Right ventricle myocardium inferior (tissue), 1 donor: ENCODE measurements around the gene CLCN7. TPM values are rescaled to one million over a fixed set of nuclear protein-coding genes. Genes with fewer than 3 reads are reported as not detected.
"Not testable (repeated sequence)": the region's sequence is repeated elsewhere in the genome, so short reads cannot be mapped to it uniquely, and the experiment has no call there.

Source experiments
- ATAC-seq: fragments of 200-7000 bp; cut with Tn5 transposase; one replicate; pipeline ENCODE4 v1.9.1; 2020; ENCODE audit warnings: mild to moderate bottlenecking, moderate library complexity
- DNase-seq: peaks from one replicate; pipeline ENCODE4 v3.0.0; 2021; ENCODE audit errors: missing footprints
- intact Hi-C: fragments of 100-400 bp; cut with DNase I; formaldehyde crosslinking; loops from one replicate; pipeline ENCODE4 v1.11.0; 2022
- total RNA-seq: library from RNA; stranded (reverse); fragmentation: NEBNext Ultra II Directional; extraction: Animal tissue kit (Norgen Biotek cat#: 25700); gene quantifications from one replicate; pipeline ENCODE4 v1.2.1, GENCODE V29; 2021
- donor health status: DM: no; HTN: yes; CAD: no; lungs with severe emphysema.

Gene CLCN7
- total RNA-seq, 1 donor from 2014 or later, result 49.5 TPM

DNA sequence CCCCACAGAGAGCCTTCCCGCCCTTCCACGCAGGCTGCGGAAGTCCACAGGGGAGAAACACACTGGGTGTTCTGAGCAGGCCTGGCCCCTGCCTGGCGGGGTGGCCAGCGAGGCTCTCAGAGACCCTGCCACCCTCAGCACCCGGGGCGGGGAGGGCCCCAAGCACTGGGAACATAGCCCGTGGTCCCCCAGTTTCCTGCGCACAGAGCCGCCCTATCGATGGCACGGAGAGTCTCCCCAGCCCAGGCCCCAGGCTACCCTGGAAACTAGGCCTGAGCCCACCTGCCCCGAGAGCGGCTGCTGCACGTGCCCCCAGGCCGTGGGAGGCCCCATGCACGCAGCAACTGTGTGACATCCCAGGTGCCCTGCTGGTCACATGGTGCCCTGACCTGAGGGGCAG, 20.3 kb downstream of the CLCN7 start:
- no peak for ATAC-seq
- intact Hi-C loops, result no loop called here
- peak; percentile 62 for DNase-seq

DNA sequence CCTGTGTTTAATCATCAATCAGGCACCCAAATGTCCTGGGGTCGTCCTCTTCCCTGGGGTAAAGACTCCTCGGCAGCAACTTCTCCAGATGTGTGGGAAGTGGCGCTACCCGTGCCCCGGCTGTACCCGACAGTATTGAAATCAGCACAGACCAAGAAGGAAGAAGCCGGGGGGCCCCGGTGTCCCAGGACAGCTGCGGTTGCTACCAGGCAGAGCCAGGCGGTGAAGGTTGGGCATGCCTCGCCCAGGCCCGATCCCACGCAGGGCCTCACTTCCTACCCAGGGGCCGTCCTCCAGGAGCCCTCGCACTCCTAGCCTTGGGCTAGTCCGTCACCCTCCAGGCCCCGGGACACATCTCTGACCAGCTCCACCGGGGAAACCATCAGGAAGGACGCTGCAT, 21.5 kb downstream of the CLCN7 start:
- intact Hi-C loops, result no loop called here
- DNase-seq, result no peak
- ATAC-seq, result no peak

DNA sequence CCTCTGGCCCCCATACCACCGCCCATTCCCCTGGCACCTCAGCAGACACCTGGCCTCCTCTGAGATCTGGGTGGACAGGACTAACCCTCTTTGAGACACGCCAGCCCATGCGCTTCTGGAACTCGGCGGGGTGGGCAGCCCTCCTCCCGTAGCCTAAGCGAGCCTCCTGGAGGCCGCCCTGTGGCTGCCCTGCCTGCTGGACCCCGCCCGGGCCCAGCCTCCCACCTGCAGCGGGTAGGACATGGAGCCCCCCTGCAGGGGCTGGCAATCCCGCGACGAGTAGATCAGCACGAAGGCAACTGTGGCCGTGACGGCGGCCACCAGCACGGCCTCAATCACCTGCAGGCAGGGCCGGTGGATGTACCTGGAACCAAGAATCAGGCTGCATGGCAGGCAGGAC, 22.3 kb downstream of the CLCN7 start:
- DNase-seq, result peak; percentile 53
- no peak for ATAC-seq
- intact Hi-C loops, result no loop called here

DNA sequence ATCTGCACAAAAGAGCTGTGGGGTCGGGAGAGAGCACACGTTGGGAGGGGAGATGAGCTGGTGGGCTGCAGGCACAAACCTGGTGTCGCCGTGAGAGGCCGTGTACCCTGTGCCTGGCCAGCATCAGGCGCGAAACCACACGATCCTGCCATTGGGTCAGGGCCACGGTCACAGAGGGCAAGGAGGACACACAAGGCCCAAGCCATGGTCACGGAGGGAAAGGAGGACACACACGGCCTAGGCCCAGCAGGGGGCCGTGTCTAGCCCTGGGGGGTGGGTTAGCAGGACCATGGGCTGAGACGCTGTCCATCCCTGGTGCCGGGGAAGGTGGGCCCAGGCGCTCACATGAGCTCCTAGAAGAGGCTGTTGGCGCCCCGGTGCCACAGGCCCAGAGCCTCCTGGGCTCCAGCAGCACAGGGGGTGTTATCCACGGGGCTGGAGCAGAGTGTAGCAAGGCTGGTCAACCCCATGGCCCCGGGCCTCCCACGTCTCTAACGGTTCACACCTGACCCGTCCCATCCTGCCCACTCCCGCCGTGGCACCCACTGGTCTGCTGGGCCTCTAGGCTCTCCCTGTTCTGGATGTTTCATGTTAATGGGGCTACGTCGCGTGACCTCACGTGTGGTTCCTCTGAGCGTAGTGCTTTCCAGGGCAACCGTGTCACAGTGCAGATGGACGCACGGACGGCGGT, 23.0 kb downstream of the CLCN7 start:
- intact Hi-C loops, result no loop called here
- peak; percentile 58 for DNase-seq
- no peak for ATAC-seq

DNA sequence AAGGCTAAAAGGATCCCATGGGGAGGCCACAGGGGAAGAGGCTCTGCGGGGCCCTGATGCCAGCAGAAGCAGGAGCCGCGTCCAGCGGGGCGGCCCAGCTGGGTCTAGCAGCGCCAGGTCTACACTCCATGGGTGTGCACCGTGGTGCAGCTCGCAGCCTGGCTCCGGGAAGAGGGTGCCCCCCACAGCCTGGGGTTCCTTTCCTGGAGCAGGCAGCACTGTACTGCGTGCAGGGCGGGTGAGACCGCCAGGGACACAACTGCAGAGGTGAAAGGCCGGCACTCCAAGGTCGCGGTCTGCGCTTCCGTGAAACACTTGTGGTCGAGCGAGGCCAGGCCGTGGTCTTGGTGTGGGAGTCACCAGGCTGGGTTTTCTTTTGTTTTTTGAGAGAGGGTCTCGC, 24.0 kb downstream of the CLCN7 start:
- ATAC-seq, result no peak
- intact Hi-C loops, result no loop called here
- no peak for DNase-seq

DNA sequence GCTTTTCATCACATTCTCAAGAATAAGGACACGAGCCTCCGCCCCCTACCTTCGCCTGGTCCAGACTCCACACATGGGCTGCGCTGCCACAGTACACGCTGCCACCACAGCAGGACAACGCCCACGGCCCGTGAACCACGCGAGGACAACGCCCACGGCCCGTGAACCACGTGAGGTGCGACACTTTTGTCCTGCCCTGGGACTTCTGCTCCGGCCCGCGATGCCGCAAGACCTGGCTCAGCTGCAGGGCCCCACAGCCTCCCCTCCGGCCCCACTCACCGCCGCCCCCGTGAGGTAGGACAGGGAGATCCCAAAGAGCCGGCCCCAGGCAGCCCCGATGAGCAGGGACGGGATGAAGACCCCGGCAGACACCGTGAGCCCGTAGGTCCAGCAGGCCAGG, 24.6 kb downstream of the CLCN7 start:
- DNase-seq (no peak), ATAC-seq (no peak)
- intact Hi-C loops, result no loop called here

DNA sequence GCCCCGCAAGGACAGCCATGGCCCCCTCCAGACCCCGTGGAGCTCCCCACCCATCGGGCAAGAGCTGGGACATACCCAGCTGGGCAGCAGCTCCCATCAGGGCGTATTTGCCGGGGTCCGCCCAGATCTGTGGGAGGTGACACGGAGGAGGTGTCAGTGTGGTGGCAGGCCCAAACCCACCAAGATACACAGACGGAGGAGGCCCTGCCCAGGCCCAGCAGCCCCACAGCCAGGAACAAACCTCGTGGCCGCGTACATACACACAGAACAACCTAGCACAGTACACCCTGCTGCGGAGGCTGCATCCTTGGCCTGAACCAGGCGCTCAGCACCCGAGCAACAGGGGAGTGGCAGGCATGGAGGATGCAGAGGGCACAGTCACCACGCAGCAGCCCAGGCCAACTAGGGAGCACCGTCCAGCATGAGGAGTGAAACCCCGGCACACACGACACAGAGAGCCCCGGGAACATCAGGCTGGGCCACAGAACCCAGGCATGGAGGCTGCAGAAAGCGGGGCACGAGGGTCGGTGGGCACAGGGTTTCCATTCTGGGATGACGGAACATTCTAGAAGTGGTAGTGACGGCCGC, 25.5 kb downstream of the CLCN7 start:
- intact Hi-C loops, result no loop called here
- DNase-seq, result no peak
- no peak for ATAC-seq

DNA sequence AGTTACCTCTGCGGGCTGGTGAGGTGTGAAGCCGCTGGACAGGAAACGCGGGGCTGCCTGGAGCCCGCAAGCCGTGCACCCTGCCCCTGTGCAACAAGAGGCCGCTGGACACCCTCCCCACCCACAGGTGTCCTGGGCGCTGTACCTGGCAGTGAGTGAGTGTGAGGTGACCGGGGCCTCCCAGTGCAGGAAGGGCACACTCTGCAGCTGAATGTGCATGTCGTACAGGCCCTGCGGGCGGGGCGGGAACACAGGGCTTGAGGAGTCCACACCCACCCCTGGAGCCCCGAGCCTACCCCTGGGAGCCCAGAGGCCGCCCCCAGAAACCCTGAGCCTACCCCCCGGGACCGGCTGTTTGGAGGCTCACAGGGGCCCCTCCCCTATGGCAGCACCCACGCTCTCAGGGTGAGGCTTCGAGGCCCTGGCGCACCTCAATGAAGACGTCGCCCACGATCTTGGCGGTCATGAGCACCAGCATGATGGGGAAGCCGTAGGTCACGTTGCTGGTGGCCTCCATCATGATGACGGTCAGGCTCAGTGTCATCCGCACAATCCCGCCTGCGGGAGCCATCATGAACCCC, 26.2 kb downstream of the CLCN7 start:
- no peak for ATAC-seq
- peak; percentile 63 for DNase-seq
- intact Hi-C loops, result no loop called here

DNA sequence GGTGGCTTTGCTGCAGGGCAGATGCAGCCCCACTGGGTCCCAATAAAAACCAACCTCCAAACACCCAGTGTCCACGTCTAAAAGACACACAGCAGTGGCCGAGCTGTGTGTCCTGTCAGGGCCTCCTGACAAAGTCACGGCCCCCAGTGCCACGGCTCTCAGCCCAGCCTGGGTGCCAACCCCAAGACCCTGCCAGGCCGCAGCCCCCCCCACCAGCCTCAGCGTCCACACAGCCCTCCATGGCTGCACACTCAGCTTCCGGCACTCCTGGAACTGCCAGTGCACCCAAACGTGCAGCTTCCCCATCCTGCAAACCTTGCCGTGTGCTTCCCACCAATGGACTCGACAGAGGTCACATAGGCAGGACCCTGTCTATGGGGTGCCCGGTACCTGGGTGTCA, 26.9 kb downstream of the CLCN7 start:
- ATAC-seq (no peak), DNase-seq (no peak)
- intact Hi-C loops, result no loop called here

DNA sequence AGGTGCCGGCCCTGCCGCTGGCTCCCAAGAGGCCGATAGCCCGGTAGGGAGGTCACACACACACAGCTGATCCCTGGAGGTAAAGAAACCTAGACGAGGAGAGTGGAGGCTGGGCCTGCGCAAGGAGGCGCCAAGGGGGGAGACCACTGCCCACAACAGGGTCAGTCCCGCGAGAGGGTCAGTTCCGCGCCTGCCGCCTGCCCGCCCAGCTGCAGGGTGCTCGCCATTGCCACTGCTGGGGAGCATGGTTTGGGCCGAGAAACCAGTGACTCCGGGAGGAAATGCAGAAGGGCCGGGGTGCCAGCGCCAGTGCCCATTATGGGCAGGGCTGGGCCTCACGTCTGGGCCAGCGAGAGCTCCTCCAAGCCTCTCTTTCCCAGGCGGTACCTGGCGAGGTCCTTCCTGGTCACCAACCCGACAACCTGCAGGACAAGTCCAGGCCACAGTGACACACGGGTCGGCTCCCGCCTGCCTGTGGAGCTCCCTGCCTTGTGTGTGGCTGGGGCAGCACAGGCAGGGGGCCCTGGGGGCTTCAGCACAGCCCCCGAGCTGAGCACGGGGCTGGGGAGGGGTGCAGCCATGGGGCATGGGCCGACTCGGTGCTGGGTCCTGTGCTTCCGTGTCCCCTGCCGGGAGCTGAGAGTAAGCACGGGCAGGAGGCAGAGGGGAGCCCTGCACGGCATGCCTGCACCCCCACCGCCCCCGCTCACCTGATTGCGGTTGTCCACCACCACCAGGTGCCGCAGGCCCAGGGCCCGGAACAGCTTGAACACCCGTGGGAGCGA, 28.3 kb downstream of the CLCN7 start:
- no peak for DNase-seq
- intact Hi-C loops, result no loop called here
- no peak for ATAC-seq

DNA sequence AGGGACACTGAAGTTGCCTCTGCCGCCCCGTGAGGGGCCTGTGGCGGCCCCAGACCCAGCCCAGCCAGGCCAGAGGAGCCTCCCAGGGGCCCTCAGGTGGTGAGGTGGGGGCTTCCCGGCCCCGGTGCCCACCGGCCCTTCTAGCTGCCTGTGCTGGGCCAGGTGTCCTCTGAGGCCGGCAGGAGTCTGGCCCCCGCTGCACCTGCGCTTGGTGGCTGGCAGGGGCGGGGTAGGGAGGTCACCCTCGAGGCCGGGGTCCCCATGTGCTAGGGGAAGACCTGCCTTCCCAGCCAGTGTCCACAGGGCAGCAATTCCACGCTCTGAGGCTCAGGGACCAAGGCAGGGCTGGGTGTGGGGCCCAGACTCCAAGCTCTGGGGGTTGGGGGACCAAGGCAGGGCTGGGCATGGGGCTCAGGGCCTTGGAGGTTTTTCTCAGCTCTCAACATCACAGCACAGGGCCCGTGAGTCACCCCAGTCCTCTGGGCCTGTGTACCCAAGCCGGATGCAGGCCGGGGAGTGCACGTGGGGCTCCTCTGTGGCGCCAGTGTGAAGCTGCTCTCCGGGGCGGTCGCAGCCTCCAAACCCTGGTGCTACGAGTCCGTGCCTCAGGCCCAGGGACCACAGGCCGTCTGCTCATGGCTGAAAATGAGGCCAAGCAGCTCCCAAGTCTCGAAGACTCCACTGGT, 29.2 kb downstream of the CLCN7 start:
- no peak for ATAC-seq
- intact Hi-C loops, result no loop called here
- DNase-seq, result no peak

DNA sequence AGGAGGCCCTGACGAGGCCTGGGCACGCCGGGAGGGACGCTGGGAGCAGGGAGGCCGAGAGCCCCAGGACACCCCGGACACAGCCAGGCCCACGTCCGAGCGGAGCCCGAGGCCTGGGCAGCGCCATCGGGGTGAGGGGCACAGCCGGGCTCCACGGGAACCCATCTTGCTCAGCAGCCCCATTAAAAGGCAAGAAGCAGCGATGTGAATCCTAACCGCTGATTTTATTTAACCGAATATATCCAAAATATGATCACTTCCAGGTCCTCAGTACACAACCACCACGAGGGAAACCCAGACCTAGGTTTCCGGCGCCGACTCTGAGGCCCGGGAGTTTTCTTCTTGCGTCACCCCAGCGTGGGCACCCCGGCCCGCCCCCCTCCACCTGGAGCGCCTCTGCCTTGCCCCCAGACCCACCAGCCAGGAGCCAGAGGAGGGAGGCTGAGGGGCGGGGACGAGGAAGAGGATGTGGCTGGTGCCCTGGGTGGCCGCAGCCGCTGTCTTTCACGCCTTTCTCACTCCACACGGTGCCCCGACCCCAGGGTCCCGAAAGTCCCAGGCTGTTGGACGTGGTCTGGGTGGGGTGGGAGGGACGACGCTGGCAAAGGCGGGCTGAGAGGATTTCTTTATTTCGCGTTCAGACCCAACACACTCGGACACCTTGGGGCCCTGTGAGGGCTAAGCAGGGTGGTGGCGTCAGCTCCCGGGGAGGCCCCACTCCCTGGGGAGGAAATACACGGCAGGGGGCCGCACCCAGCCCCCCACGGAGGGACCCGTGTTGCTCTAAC, 29.9 kb downstream of the CLCN7 start:
- ATAC-seq (no peak), DNase-seq (no peak)
- intact Hi-C loops, result no loop called here

DNA sequence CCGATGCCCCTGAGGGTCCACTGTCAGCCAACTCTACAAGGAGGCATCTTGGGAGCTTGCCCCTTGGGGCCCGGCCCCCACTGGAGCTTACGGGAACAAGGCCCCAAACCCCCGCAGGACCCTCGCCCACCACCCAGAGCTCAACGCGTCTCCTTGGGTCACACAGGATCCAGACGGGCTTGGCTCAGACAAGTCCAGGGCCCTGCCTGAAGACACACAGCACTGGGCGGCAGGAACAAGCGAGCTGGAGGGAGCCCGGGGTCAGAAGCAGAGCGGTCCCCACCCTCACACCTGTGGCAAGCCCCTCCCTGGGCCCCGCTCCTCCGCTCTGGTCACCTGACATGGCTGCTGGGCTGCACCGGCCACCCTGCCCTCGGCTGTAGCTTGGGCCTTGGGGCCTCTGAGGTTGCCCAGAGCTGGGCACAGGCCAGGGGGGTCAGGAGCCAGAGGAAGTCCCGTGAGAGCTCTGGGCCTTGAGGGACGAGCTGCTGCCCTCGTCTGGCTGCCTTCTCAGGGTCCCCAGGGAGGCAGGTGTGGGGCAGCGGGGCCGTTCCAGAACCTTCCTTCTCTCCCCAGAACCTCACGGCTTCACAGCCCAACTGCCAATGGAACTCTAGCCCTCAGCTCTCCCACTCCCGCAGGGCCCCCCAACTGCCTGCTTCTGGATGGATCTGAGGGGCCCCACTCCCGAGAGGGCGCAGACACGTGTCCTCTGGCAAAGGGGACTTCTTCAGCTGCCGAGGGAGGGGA, 30.7 kb downstream of the CLCN7 start, which contains the start of gene CCDC154:
Gene CCDC154 (minus strand): TSS at position 577 of the 750 bp plus-strand sequence. CDS start 234 bp downstream, at position 343.
- ATAC-seq, result no peak
- intact Hi-C loops, result no loop called here

DNA sequence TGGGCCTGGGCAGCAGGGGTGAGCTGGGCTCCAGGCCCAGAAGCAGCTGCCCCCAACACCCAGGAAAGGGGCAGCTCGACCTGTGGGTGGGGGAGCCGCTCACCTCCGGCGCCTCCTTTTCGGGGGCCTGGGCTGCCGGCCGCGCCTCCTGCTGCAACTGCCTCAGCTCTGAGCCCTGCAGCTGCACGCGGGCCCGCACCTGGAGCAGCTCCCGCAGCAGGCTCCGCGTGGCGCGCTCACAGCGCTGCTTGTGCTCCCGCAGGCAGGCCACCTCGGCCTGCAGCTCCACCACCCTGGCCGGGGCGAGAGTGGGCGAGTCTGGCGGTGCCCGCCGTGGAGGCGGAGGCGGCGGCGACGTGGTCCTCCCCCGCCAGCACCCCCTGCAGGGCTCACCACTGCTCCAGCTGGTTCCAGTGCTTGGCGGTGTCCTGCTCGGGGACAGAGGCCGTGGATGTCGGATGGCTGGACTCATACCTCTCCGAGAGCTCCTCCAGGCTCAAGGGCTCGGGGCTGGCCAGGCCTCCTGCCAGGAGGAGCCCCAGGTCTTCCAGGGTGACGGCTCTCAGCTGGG, 31.3 kb downstream of the CLCN7 start:
- no peak for ATAC-seq
- no peak for DNase-seq
- intact Hi-C loops, result no loop called here

More for the DNA sequence above, 30.7 kb downstream of the CLCN7 start, which contains the start of gene CCDC154:
- no peak for DNase-seq

DNA sequence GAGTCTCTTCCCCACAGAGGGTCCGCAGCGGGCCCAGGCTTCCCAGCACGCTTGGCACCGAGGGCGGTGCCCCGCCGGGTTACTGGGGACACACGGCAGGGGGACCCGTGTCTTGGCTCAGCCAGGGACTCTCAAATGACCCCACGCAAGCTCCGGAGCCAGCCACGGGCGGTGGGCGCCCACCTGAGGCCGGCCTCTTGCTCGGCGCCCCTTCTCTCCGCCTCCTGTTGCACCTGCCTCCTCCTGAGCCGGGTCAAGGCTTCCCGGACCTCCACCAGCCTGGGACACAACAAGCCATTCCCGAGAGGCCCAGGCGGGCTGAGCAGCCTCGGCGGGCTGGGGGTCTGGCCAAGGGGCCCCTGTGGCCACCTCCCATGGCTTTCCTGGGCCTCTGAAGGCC, 32.1 kb downstream of the CLCN7 start:
- intact Hi-C loops, result no loop called here
- ATAC-seq (no peak), DNase-seq (no peak)

DNA sequence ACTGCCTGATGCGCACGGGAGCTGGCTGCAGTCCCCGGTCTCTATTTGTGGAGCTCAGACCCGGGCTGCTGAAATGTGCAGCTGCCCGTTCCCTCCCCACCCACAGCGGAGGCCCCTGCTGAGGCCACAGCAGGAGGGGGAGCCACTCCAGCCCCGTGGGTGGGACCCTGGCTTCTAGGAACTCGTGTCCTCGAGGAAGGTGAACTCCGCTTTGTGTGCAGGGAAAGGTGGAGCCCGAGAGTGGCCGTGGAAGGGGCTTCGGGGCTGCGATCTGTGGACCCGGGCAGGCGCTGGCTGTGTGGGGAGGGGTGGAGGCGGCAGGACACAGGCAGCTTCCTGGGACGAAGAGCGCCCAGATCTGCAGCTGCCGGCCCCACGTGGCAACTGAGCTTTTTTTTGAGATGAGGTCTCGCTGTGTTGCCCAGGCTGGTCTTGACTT, 33.4 kb downstream of the CLCN7 start:
- intact Hi-C loops, result no loop called here
- DNase-seq (no peak), ATAC-seq (no peak)

DNA sequence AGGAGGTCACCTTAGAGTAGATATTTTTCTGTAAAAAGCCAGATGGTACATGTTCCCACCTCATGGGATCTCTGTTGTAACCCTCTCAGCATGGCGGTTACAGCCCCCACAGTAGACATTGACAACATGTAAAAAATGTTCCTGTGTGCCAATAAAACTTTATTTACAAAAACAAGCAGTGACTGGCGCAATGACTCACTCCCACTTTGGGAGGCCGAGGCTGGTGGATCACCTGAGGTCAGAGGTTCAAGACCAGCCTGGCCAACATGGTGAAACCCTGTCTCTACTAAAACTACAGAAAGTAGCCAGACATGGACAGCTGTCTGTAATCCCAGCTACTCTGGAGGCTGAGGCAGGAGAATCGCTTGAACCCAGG, 35.1 kb downstream of the CLCN7 start:
- ATAC-seq, DNase-seq, intact Hi-C loops: not testable (repeated sequence)
